Body of pancreas (tissue), 4 donors: ENCODE results near the gene ZNF608. TPM values are rescaled to one million over a fixed set of nuclear protein-coding genes. Genes with fewer than 3 reads are reported as not detected.

Experiments used
- ATAC-seq: fragments of 150-250 bp; one replicate; pipeline ENCODE4 v1.9.1; 2016
- DNase-seq, 4 donors: peaks; one replicate each; pipeline ENCODE4 v3.0.0-alpha.2; 2019
- H3K27ac ChIP-seq, 4 donors: fragments of 200-600 bp; sonication (generic); 1 replicate in 3 of 4; 2 replicates in 1 of 4; pipeline versions ENCODE4 v1.5.1 to v1.6.1; 2016 to 2019; ENCODE audit warnings: mild to moderate bottlenecking in 1 of 4, mixed read lengths in 1 of 4, moderate library complexity in 1 of 4
- H3K27me3 ChIP-seq, 2 donors: fragments of 200-600 bp; sonication (generic); one replicate each; pipeline ENCODE4 v1.6.0; 2016; ENCODE audit warnings: mild to moderate bottlenecking in 1 of 2
- H3K36me3 ChIP-seq, 2 donors: fragments of 200-600 bp; sonication (generic); replicated peaks in 1 of 2; 2 replicates each; pipeline ENCODE4 v1.5.1; 2016; ENCODE audit warnings: low read depth in 2 of 2; ENCODE audit not compliant: insufficient read depth in 1 of 2
- H3K4me1 ChIP-seq: fragments of 200-600 bp; sonication (generic); one replicate; pipeline ENCODE4 v1.6.0; 2016
- H3K4me3 ChIP-seq, 2 donors: fragments of 200-600 bp; sonication (generic); 1 replicate in 1 of 2; 2 replicates in 1 of 2; pipeline ENCODE4 v1.5.1; 2016 to 2019
- H3K9me3 ChIP-seq, 3 donors: fragments of 200-600 bp; sonication (generic); 1 replicate in 2 of 3; 2 replicates in 1 of 3; pipeline ENCODE4 v1.5.1; 2016
- CTCF ChIP-seq, 7 experiments: fragments of 450-650 bp in 4 of 7; fragments of 200-600 bp in 3 of 7; sonication (generic) in 3 of 7; IDR thresholded peaks; one replicate each; pipeline ENCODE4 v1.5.1; 2016 to 2019; ENCODE audit warnings: antibody characterized with exemption in 7 of 7
- POLR2A ChIP-seq, 3 donors: fragments of 450-650 bp; IDR thresholded peaks; one replicate each; pipeline ENCODE4 v1.6.1; 2016; ENCODE audit warnings: antibody characterized with exemption in 3 of 3, mild to moderate bottlenecking in 2 of 3
- WGBS, 2 donors: methylation state at CpG; one replicate each; pipeline ENCODE4 v1.1.5; 2017; 5-methylcytosine and 5-hydroxymethylcytosine counted together
- intact Hi-C: fragments of 100-400 bp; cut with DNase I; formaldehyde crosslinking; loops from one replicate; pipeline ENCODE4 v1.15.1; 2023
- total RNA-seq, 2 donors: library from RNA; depleted of rRNA; stranded (reverse); fragments of >200 nt; gene quantifications; one replicate each; pipeline ENCODE4 v1.1.0, GENCODE V29; 2016

ZNF608 gene
- total RNA-seq, 2 donors from 2014 or later = 30.1 to 33.6 TPM

GRCh38 chr5:124740991-124741583 is 5.4 kb downstream of the ZNF608 start:
- peaks cover 96% of the 10 kb centered on the region for H3K4me1 ChIP-seq
- no peaks in the 10 kb centered on the region for H3K27me3 ChIP-seq
- intact Hi-C loops = no loop called here
- DNase-seq (no peak), ATAC-seq (no peak)
- no peaks in the 10 kb centered on the region for H3K9me3 ChIP-seq
- peak overlapping the region in 2 of 4 donors; percentile 87 to 91 for H3K27ac ChIP-seq
- H3K4me3 ChIP-seq = no peak overlapping the region
- H3K36me3 ChIP-seq = no peaks in the 10 kb centered on the region
- 59 to 70% methylated on average over 4 of the region's 4 CpGs for WGBS, 2 donors
- TF ChIP-seq CTCF (IDR thresholded peaks at IDR 0.05) (no peak), POLR2A (IDR thresholded peaks at IDR 0.05) (no peak)

GRCh38 chr5:124740071-124740470 is 6.4 kb downstream of the ZNF608 start:
- Histone ChIP-seq H3K27me3 (no peaks in the 10 kb centered on the region), H3K27ac (peak overlapping the region in 3 of 4 donors; percentile 4 to 54 (median 8)), H3K9me3 (no peaks in the 10 kb centered on the region), H3K4me3 (no peak overlapping the region), H3K36me3 (no peaks in the 10 kb centered on the region), H3K4me1 (peaks cover 100% of the 10 kb centered on the region)
- intact Hi-C loops = no loop called here
- DNase-seq (no peak), ATAC-seq (no peak)
- WGBS, 2 donors = 66 to 72% methylated on average over 4 of the region's 4 CpGs
- no peak for TF ChIP-seq CTCF (IDR thresholded peaks at IDR 0.05)
- TF ChIP-seq POLR2A (IDR thresholded peaks at IDR 0.05) = no peak

- TF ChIP-seq CTCF (IDR thresholded peaks at IDR 0.05) (no peak), POLR2A (IDR thresholded peaks at IDR 0.05) (no peak)
- no peaks in the 10 kb centered on the region for H3K27me3 ChIP-seq
- no peaks in the 10 kb centered on the region for H3K9me3 ChIP-seq
- no peaks in the 10 kb centered on the region for H3K36me3 ChIP-seq
- peaks cover 100% of the 10 kb centered on the region for H3K4me1 ChIP-seq
- DNase-seq (no peak), ATAC-seq (no peak)
- H3K27ac ChIP-seq = peak overlapping the region; percentile 4 to 54 (median 30)
- WGBS, 2 donors = 70 to 76% methylated on average over 9 of the region's 9 CpGs
- no peak overlapping the region for H3K4me3 ChIP-seq
- intact Hi-C loops = no loop called here
Observed at GRCh38 chr5:124739634-124740025, 6.8 kb downstream of the ZNF608 start.

GRCh38 chr5:124738681-124739633 is 7.5 kb downstream of the ZNF608 start:
- TF ChIP-seq POLR2A (IDR thresholded peaks at IDR 0.05) (no peak), CTCF (IDR thresholded peaks at IDR 0.05) (peak in 4 of 7 experiments; percentile 12 to 26 (median 18))
- no peak for ATAC-seq
- 24 to 33% methylated on average over 9 of the region's 9 CpGs for WGBS, 2 donors
- intact Hi-C loops = no loop called here
- H3K27me3 ChIP-seq = no peaks in the 10 kb centered on the region
- H3K36me3 ChIP-seq = no peaks in the 10 kb centered on the region
- peaks cover 100% of the 10 kb centered on the region for H3K4me1 ChIP-seq
- peak overlapping the region; percentile 1 to 54 (median 28) for H3K27ac ChIP-seq
- H3K4me3 ChIP-seq = no peak overlapping the region
- no peak for DNase-seq
- no peaks in the 10 kb centered on the region for H3K9me3 ChIP-seq
